WTC11 (cell line): ENCODE data around the gene FHIT.

Experiments
- CTCF ChIP-seq: fragments of 200-600 bp; IDR thresholded peaks from 2 replicates; pipeline ENCODE4 v1.8.0; 2022; ENCODE audit warnings: antibody characterized with exemption
- FOXP1 ChIP-seq: sonication (generic); formaldehyde crosslinking; IDR thresholded peaks from 2 replicates; pipeline ENCODE4 v1.8.0; 2022; ENCODE audit warnings: missing genetic modification reagents, mild to moderate bottlenecking, moderate library complexity, borderline replicate concordance
- HMGA2 ChIP-seq: fragments of 250-450 bp; sonication (Bioruptor Pico); IDR thresholded peaks from 2 replicates; pipeline ENCODE4 v1.4.0; 2021; ENCODE audit warnings: mild to moderate bottlenecking, moderate library complexity
- MYBL2 ChIP-seq: sonication (generic); formaldehyde crosslinking; IDR thresholded peaks from 2 replicates; pipeline ENCODE4 v1.8.1; 2023; ENCODE audit warnings: mild to moderate bottlenecking, moderate library complexity, missing genetic modification reagents
- SOX15 ChIP-seq: fragments of 250-450 bp; sonication (Bioruptor Pico); IDR thresholded peaks from 2 replicates; pipeline ENCODE4 v1.9.0; 2021; ENCODE audit warnings: mild to moderate bottlenecking
- SP1 ChIP-seq: sonication (generic); formaldehyde crosslinking; conservative IDR thresholded peaks from 2 replicates; pipeline ENCODE4 v1.8.1; 2022; ENCODE audit warnings: missing genetic modification reagents
- TP53 ChIP-seq: sonication (generic); formaldehyde crosslinking; IDR thresholded peaks from 2 replicates; pipeline ENCODE4 v1.8.1; 2023; ENCODE audit warnings: mild to moderate bottlenecking, missing genetic modification reagents

GRCh38 chr3:60809857-60810610 is 441.2 kb downstream of the FHIT start:
- TF ChIP-seq HMGA2 (CRISPR knock-in tag) (no peak), SOX15 (CRISPR knock-in tag) (no peak), CTCF (no peak), SP1 (CRISPR knock-in tag) (no peak), TP53 (no peak), FOXP1 (CRISPR knock-in tag) (no peak), MYBL2 (CRISPR knock-in tag) (no peak)
